ENCODE results near the gene SEPSECS. TPM values are rescaled to one million over a fixed set of nuclear protein-coding genes. Genes with fewer than 3 reads are reported as not detected.

Gene SEPSECS
- total and polyA plus RNA-seq, 2 donors from 2014 or later, result 7.3 to 13.8 TPM

DNA sequence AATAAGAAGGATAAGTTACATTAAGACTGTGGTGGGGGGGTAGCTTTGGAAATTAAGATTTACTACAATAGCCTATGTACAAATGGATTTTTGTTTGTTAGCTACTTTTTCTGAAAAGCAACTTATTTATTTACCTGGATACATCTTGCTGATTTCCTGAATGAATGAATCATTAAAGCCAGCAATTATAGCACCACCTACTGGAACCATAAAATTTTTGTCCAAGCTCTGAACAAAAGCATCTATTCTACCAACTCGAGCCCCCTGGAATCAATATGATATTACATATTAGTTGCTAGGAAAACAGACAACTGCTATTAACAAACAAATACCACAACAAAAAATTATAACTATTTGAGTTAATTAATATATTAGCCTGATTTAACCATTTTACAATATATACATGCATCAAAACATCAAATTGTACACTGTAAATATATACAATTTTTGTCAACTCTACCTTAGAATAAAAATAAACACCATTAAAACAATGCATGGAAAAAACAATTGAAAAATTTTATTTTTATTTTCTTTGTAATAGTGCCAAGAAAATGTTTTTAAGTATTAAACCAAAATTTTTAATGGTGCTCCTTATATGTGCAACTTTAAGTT, 15.3 kb downstream of the SEPSECS start:
- peak; percentile 72 for FAIRE-seq
- DNase-seq, result peak in 2 of 5 donors; percentile 57 to 64
- Histone ChIP-seq H3K9ac (ENCODE audit: low read length in 3 of 3) (no peak overlapping the region), H3K27ac (ENCODE audit: low read depth in 2 of 2, low read length in 2 of 2) (no peak overlapping the region), H3K4me1 (ENCODE audit: control insufficient read depth in 2 of 3, insufficient read depth in 2 of 3, low read depth in 1 of 3, low read length in 3 of 3) (no peaks in the 10 kb centered on the region), H3K4me3 (ENCODE audit: low read length in 3 of 3) (no peak overlapping the region), H3K27me3 (ENCODE audit: control insufficient read depth, insufficient read depth, low read length) (no peaks in the 10 kb centered on the region), H3K9me3 (ENCODE audit: control insufficient read depth in 2 of 3, insufficient read depth in 1 of 3, low read length in 3 of 3) (no peaks in the 10 kb centered on the region), H3K36me3 (ENCODE audit: control insufficient read depth in 2 of 3, insufficient read depth in 3 of 3, low read length in 3 of 3) (peaks cover 0 to 15% (median 5%) of the 10 kb centered on the region in 3 donors)
- TF ChIP-seq, protein P1, sequence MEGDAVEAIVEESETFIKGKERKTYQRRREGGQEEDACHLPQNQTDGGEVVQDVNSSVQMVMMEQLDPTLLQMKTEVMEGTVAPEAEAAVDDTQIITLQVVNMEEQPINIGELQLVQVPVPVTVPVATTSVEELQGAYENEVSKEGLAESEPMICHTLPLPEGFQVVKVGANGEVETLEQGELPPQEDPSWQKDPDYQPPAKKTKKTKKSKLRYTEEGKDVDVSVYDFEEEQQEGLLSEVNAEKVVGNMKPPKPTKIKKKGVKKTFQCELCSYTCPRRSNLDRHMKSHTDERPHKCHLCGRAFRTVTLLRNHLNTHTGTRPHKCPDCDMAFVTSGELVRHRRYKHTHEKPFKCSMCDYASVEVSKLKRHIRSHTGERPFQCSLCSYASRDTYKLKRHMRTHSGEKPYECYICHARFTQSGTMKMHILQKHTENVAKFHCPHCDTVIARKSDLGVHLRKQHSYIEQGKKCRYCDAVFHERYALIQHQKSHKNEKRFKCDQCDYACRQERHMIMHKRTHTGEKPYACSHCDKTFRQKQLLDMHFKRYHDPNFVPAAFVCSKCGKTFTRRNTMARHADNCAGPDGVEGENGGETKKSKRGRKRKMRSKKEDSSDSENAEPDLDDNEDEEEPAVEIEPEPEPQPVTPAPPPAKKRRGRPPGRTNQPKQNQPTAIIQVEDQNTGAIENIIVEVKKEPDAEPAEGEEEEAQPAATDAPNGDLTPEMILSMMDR (IDR thresholded peaks at IDR 0.05; ENCODE audit: borderline replicate concordance, extremely low read depth, insufficient read depth), result peak; percentile 36
- intact Hi-C loops (cut with DNase I), result no loop called here

DNA sequence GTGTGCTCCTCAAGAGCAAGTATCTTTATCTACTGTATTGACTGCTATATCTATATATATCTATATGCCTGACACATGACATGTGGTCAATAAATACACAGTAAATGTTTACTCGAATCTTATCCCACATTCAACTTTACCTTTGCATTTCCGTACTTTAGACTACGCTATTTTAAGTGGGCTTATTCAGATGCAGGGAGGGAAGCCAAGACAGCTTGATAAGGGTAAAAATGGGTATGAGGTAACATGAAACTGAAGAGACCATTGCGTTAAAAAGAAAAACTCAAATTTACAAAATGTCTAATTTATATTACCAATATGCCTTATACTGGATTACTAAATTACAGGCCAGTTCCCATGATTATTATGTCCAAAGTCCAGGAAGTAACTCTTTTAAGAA, 17.8 kb downstream of the SEPSECS start:
- no peak overlapping the region for H3K4me3 ChIP-seq (ENCODE audit: low read length in 3 of 3)
- peaks cover 0 to 2% (median 0%) of the 10 kb centered on the region in 3 donors for H3K9me3 ChIP-seq (ENCODE audit: control insufficient read depth in 2 of 3, insufficient read depth in 1 of 3, low read length in 3 of 3)
- H3K9ac ChIP-seq (ENCODE audit: low read length in 3 of 3), result no peak overlapping the region
- H3K4me1 ChIP-seq (ENCODE audit: control insufficient read depth in 2 of 3, insufficient read depth in 2 of 3, low read depth in 1 of 3, low read length in 3 of 3), result no peaks in the 10 kb centered on the region
- H3K36me3 ChIP-seq (ENCODE audit: control insufficient read depth in 2 of 3, insufficient read depth in 3 of 3, low read length in 3 of 3), result peaks cover 0 to 15% (median 8%) of the 10 kb centered on the region in 3 donors
- DNase-seq, result no peak
- no peaks in the 10 kb centered on the region for H3K27me3 ChIP-seq (ENCODE audit: control insufficient read depth, insufficient read depth, low read length)
- intact Hi-C loops (cut with DNase I), result no loop called here
- H3K27ac ChIP-seq (ENCODE audit: low read depth in 2 of 2, low read length in 2 of 2), result no peak overlapping the region
- no peak for FAIRE-seq
- TF ChIP-seq, protein P1 (IDR thresholded peaks at IDR 0.05; ENCODE audit: borderline replicate concordance, extremely low read depth, insufficient read depth), result no peak

DNA sequence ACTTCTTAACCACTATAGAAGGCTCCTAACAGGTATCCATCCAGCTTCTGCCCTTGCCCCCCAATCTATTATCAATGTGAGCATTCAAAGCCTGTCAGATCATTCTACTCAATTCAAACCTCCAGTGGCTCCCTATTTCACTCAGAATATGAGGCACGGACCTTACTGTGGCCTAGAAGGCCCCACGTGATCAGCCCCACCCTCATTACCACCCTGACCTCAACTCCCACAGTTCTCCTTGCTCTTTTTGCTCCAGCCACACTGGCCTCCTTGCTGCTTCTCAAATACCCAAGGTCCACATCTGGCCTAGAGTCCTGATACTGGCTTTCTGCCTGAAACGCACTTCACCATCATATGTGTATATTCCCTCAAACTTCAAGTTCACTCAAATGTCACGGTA, 18.7 kb downstream of the SEPSECS start:
- no peak for DNase-seq
- intact Hi-C loops (cut with DNase I), result no loop called here
- no peak overlapping the region for H3K4me3 ChIP-seq (ENCODE audit: low read length in 3 of 3)
- H3K36me3 ChIP-seq (ENCODE audit: control insufficient read depth in 2 of 3, insufficient read depth in 3 of 3, low read length in 3 of 3), result peaks cover 0 to 15% (median 8%) of the 10 kb centered on the region in 3 donors
- TF ChIP-seq, protein P1 (IDR thresholded peaks at IDR 0.05; ENCODE audit: borderline replicate concordance, extremely low read depth, insufficient read depth), result no peak
- no peaks in the 10 kb centered on the region for H3K27me3 ChIP-seq (ENCODE audit: control insufficient read depth, insufficient read depth, low read length)
- FAIRE-seq, result no peak
- H3K9ac ChIP-seq (ENCODE audit: low read length in 3 of 3), result no peak overlapping the region
- H3K27ac ChIP-seq (ENCODE audit: low read depth in 2 of 2, low read length in 2 of 2), result no peak overlapping the region
- H3K9me3 ChIP-seq (ENCODE audit: control insufficient read depth in 2 of 3, insufficient read depth in 1 of 3, low read length in 3 of 3), result peaks cover 0 to 2% (median 0%) of the 10 kb centered on the region in 3 donors
- H3K4me1 ChIP-seq (ENCODE audit: control insufficient read depth in 2 of 3, insufficient read depth in 2 of 3, low read depth in 1 of 3, low read length in 3 of 3), result no peaks in the 10 kb centered on the region

All from kidney (tissue), 14 donors.